K562 (cell line): ENCODE data around the gene CHRM1. TPM values are rescaled to one million over a fixed set of nuclear protein-coding genes. Genes with fewer than 3 reads are reported as not detected.

ENCODE experiments used
- ATAC-seq: fragments of 200-7000 bp; cut with Tn5 transposase; 3 replicates; pipeline ENCODE4 v1.9.1; 2020; ENCODE audit warnings: moderate library complexity
- BruUV-seq: library from RNA; stranded (reverse); fragments of 400-500 nt; replicated peaks from 2 replicates; lab custom pipeline; 2021; lab: Mats Ljungman, UMichigan
- CTCF ChIA-PET: fragments of 300-600 bp; formaldehyde crosslinking; extraction: SDS; loops from one replicate; lab custom pipeline; 2021; ENCODE audit warnings: low intra/inter-chr PET ratio; lab: Yijun Ruan, JAX
- POLR2A ChIA-PET: fragments of 300-600, 350-650 bp; sonication (Branson Sonifier 250); formaldehyde crosslinking; extraction: SDS; loops from one replicate; lab custom pipeline; 2021; ENCODE audit warnings: antibody characterized with exemption, inconsistent platforms; lab: Yijun Ruan, JAX
- DNase-seq, 4 experiments: peaks; one replicate each; pipeline versions ENCODE4 v3.0.0 to v3.0.0-alpha.2; 2011 to 2018; ENCODE audit warnings: low spot score in 3 of 4, mixed read lengths in 3 of 4; ENCODE audit errors: extremely low read depth in 1 of 4
- FAIRE-seq: peaks from 2 replicates; lab custom pipeline; 2011; peaks lifted over from hg19 to GRCh38; lab: Jason Lieb, UNC
- H2AFZ ChIP-seq: 2 replicates; pipeline ENCODE4 v1.6.0; 2011; ENCODE audit warnings: low read depth, low read length, control low read depth, inconsistent platforms
- H3K27ac ChIP-seq: fragments of 200-600 bp; 3 replicates; pipeline ENCODE4 v1.8.0; 2011; ENCODE audit warnings: low read depth, mild to moderate bottlenecking, control low read depth, inconsistent platforms, low read length, moderate library complexity, mixed read lengths; ENCODE audit errors: extremely low read depth
- H3K27me3 ChIP-seq, 2 experiments: fragments of 300-600 bp in 1 of 2; 2 replicates in 1 of 2; 3 replicates in 1 of 2; pipeline versions ENCODE4 v1.6.0 to v1.8.0; 2011; ENCODE audit warnings: inconsistent platforms in 2 of 2, low read length in 2 of 2, mild to moderate bottlenecking in 1 of 2, mixed read lengths in 1 of 2, moderate library complexity in 1 of 2; ENCODE audit not compliant: control insufficient read depth in 2 of 2, insufficient read depth in 2 of 2
- H3K36me3 ChIP-seq: fragments of 300-600 bp; 3 replicates; pipeline ENCODE4 v1.8.0; 2011; ENCODE audit warnings: mild to moderate bottlenecking, low read length, inconsistent platforms; ENCODE audit not compliant: control insufficient read depth, insufficient read depth
- H3K4me1 ChIP-seq, 2 experiments: fragments of 200-600 bp in 1 of 2; replicated peaks in 1 of 2; 2 replicates in 1 of 2; 3 replicates in 1 of 2; pipeline versions ENCODE4 v1.5.1 to v1.8.0; 2011; ENCODE audit warnings: inconsistent platforms in 2 of 2, low read length in 2 of 2, mild to moderate bottlenecking in 1 of 2, mixed read lengths in 1 of 2, moderate library complexity in 1 of 2; ENCODE audit not compliant: control insufficient read depth in 2 of 2, insufficient read depth in 2 of 2
- H3K4me2 ChIP-seq: 2 replicates; pipeline ENCODE4 v1.6.1; 2011; ENCODE audit warnings: low read length, control low read depth, inconsistent platforms, mixed read lengths; ENCODE audit not compliant: insufficient read depth
- H3K4me3 ChIP-seq: fragments of 200-600 bp; sonication (generic), shearing (Covaris generic); 2 replicates; pipeline ENCODE4 v1.5.1; 2016; ENCODE audit warnings: control low read depth, inconsistent platforms
- H3K79me2 ChIP-seq: fragments of 200-600 bp; 3 replicates; pipeline ENCODE4 v1.8.0; 2011; ENCODE audit warnings: low read length, inconsistent platforms; ENCODE audit not compliant: control insufficient read depth, insufficient read depth
- H3K9ac ChIP-seq, 2 experiments: 2 replicates each; pipeline versions ENCODE4 v1.6.0 to v1.6.1; 2011; ENCODE audit warnings: low read depth in 2 of 2, low read length in 2 of 2, control low read depth in 1 of 2, inconsistent platforms in 1 of 2, mild to moderate bottlenecking in 1 of 2, mixed read lengths in 1 of 2; ENCODE audit not compliant: insufficient read depth in 1 of 2
- H3K9me1 ChIP-seq: one replicate; pipeline ENCODE4 v1.6.0; 2011; ENCODE audit warnings: inconsistent platforms, mild to moderate bottlenecking, low read length, moderate library complexity; ENCODE audit not compliant: control insufficient read depth, insufficient read depth
- H3K9me3 ChIP-seq: replicated peaks from 2 replicates; pipeline ENCODE4 v1.5.1; 2011; ENCODE audit warnings: low read depth, low read length, inconsistent platforms; ENCODE audit not compliant: control insufficient read depth, insufficient read depth
- H4K20me1 ChIP-seq: replicated peaks from 2 replicates; pipeline ENCODE4 v1.6.1; 2011; ENCODE audit warnings: low read length, inconsistent platforms, mixed read lengths; ENCODE audit not compliant: control insufficient read depth, insufficient read depth
- EP300 ChIP-seq: IDR thresholded peaks from 2 replicates; pipeline ENCODE4 v1.6.1; 2012; ENCODE audit warnings: low read length, improper control_type of control experiment
- FOXP4 ChIP-seq: sonication (generic); formaldehyde crosslinking; IDR thresholded peaks from 2 replicates; pipeline ENCODE4 v1.8.0; 2022; ENCODE audit warnings: mild to moderate bottlenecking, missing genetic modification reagents, borderline replicate concordance
- GATAD2A ChIP-seq: fragments of 450-650 bp; IDR thresholded peaks from 2 replicates; pipeline ENCODE4 v1.6.1; 2017
- KAT2B ChIP-seq: IDR thresholded peaks from one replicate; pipeline ENCODE4 v1.6.1; 2012; ENCODE audit warnings: low read depth, mild to moderate bottlenecking, control low read depth, inconsistent platforms, low read length, moderate library complexity
- KDM5B ChIP-seq: fragments of 200-600 bp; sonication (generic); IDR thresholded peaks from 2 replicates; pipeline ENCODE4 v1.6.1; 2012; ENCODE audit warnings: low read depth, mild to moderate bottlenecking, moderate library complexity, low read length, control low read depth, inconsistent platforms; ENCODE audit not compliant: insufficient replicate concordance
- NUFIP1 ChIP-seq: fragments of 450-650 bp; IDR thresholded peaks from 2 replicates; pipeline ENCODE4 v1.6.1; 2018; ENCODE audit not compliant: partially characterized antibody
- POLR2A ChIP-seq: fragments of 450-650 bp; conservative IDR thresholded peaks from 2 replicates; pipeline ENCODE4 v1.6.1; 2016
- POLR2AphosphoS5 ChIP-seq: IDR thresholded peaks from 2 replicates; pipeline ENCODE4 v1.6.1; 2011; ENCODE audit warnings: mild to moderate bottlenecking, low read depth, low read length, moderate library complexity; ENCODE audit not compliant: control insufficient read depth, insufficient read depth
- PTRF ChIP-seq: fragments of 450-650 bp; IDR thresholded peaks from 2 replicates; pipeline ENCODE4 v1.6.1; 2016; ENCODE audit warnings: mild to moderate bottlenecking, missing genetic modification characterization, missing compliant biosample characterization
- RBFOX2 ChIP-seq: fragments of 200-400 bp; formaldehyde crosslinking; IDR thresholded peaks from 2 replicates; pipeline ENCODE4 v1.6.1; 2017; ENCODE audit warnings: low read depth, mild to moderate bottlenecking, low read length, moderate library complexity
- SAFB2 ChIP-seq: fragments of 200-400 bp; formaldehyde crosslinking; IDR thresholded peaks from 2 replicates; pipeline ENCODE4 v1.6.1; 2018; ENCODE audit warnings: borderline replicate concordance, low read length, low read depth, moderate library complexity; ENCODE audit not compliant: severe bottlenecking
- SIN3A ChIP-seq, 2 experiments: fragments of 150-350 bp in 1 of 2; IDR thresholded peaks; 2 replicates each; pipeline ENCODE4 v1.6.1; 2011 to 2016; ENCODE audit warnings: borderline replicate concordance in 2 of 2, low read depth in 2 of 2, low read length in 2 of 2, mild to moderate bottlenecking in 2 of 2, moderate library complexity in 2 of 2; ENCODE audit not compliant: control insufficient read depth in 1 of 2
- SIRT6 ChIP-seq: IDR thresholded peaks from one replicate; pipeline ENCODE4 v1.6.1; 2012; ENCODE audit warnings: low read depth, mild to moderate bottlenecking, control low read depth, inconsistent platforms, low read length, moderate library complexity
- SUPT5H ChIP-seq: fragments of 450-650 bp; IDR thresholded peaks from 2 replicates; pipeline ENCODE4 v1.6.1; 2016
- ZNF175 ChIP-seq: fragments of 200-800 bp; sonication (Bioruptor generic); IDR thresholded peaks from 2 replicates; pipeline ENCODE4 v1.6.1; 2016; ENCODE audit warnings: low read depth, mild to moderate bottlenecking, missing genetic modification characterization, missing compliant biosample characterization
- ZNF431 ChIP-seq: sonication (generic); formaldehyde crosslinking; IDR thresholded peaks from 2 replicates; pipeline ENCODE4 v1.8.0; 2022; ENCODE audit warnings: mild to moderate bottlenecking, missing genetic modification reagents
- ZNF696 ChIP-seq: fragments of 250-450 bp; sonication (Bioruptor Pico); conservative IDR thresholded peaks from 2 replicates; pipeline ENCODE4 v1.4.0; 2020; ENCODE audit warnings: mild to moderate bottlenecking, moderate library complexity
- WGBS: fragments of 100-300 bp; shearing (Covaris generic); methylation state at CpG from one replicate; pipeline ENCODE4 v1.1.6; 2016; ENCODE audit warnings: low coverage, mixed read lengths; ENCODE audit not compliant: insufficient coverage; ENCODE audit errors: missing lambda C conversion rate; 5-methylcytosine and 5-hydroxymethylcytosine counted together
- in situ Hi-C: fragments of 300-500 bp; cut with MboI; formaldehyde crosslinking; loops from 4 replicates; pipeline ENCODE4 v1.15.0; 2018; ENCODE audit warnings: inconsistent platforms, mixed read lengths
- intact Hi-C: fragments of 100-400 bp; cut with micrococcal nuclease; formaldehyde crosslinking; loops from 2 replicates; pipeline ENCODE4 v1.14.2; 2022
- polyA plus RNA-seq, 8 experiments: library from polyadenylated mRNA; depleted of rRNA in 4 of 8; stranded (reverse) in 5 of 8; unstranded in 3 of 8; fragments of >200 nt; fragmentation: Nextera tagmentation in 2 of 8; fragmentation: Illumina TruSeq in 1 of 8; extraction: Ambion mirVana in 2 of 8; extraction: Trizol in 1 of 8; gene quantifications; 2 replicates each; pipeline versions ENCODE4 v1.2.1 to v1.2.3, GENCODE V29; 2011 to 2014; ENCODE audit warnings: inconsistent platforms in 1 of 8, missing spikeins in 1 of 8
- total RNA-seq, 7 experiments: library from RNA; depleted of rRNA in 6 of 7; stranded (reverse); fragments of >200 nt in 6 of 7; fragmentation: Illumina TruSeq in 2 of 7; extraction: Trizol in 2 of 7; gene quantifications; 2 replicates each; pipeline versions ENCODE4 v1.2.1 to v1.2.3, GENCODE V29; 2011 to 2021; ENCODE audit warnings: low replicate concordance in 1 of 7
- TF ChIP-seq, protein P1 (sequence below): fragments of 450-650 bp; formaldehyde crosslinking; IDR thresholded peaks from 2 replicates; pipeline ENCODE4 v1.4.0; 2022; ENCODE audit warnings: missing genetic modification characterization
- TF ChIP-seq, protein P2 (sequence below): sonication (generic); formaldehyde crosslinking; IDR thresholded peaks from 2 replicates; pipeline ENCODE4 v1.8.0; 2022; ENCODE audit warnings: mild to moderate bottlenecking, missing genetic modification reagents

The CHRM1 gene
- total and polyA plus RNA-seq, 9 of the 15 experiments (the other 6 are each of a cell fraction or from before 2014, with no cell fraction given) = not detected

DNA sequence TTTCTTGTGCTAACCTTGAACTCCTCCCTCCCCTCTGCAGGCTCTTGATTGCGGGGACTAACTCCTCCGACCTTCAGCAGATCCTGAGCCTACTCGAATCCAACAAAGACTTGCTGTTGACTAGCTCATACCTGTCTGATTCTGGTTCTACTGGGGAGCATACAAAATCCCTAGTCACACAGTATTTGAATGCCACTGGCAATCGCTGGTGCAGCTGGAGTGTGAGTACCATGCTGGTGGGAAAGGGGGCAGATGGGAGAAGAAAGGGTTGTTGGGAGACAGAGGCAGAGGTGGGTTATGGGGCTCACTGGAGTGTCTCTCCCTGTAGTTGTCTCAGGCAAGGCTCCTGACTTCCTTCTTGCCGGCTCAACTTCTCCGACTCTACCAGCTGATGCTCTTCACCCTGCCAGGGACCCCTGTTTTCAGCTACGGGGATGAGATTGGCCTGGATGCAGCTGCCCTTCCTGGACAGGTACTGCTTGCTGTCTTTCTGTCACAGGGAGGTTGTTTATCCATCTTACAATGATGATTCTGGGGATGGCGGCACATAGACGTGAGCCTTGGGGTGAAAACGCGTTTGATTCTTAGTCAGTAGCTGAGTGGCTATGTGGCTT, 35.9 kb downstream of the CHRM1 start:
- BruUV-seq = no TSS peak
- peaks cover 72% of the 10 kb centered on the region for H3K79me2 ChIP-seq
- no peak for DNase-seq
- H3K9ac ChIP-seq = peak overlapping the region; percentile 22 to 81; a peak in 3 of 4 replicates
- peaks cover 2% of the 10 kb centered on the region for H3K9me1 ChIP-seq
- no peaks in the 10 kb centered on the region for H3K9me3 ChIP-seq
- 86% methylated on average over 11 of the region's 11 CpGs for WGBS
- ChIA-PET POLR2A (interaction anchor here (0.6 to 13.1 kb wide), 13 partner anchors 8 to 219 kb away, joined by 3 to 180 read pairs (median 5); partner anchors contain the start of genes TMEM179B and WDR74), CTCF (interaction anchor here (0.9 kb wide), 1 partner anchor 99 kb away, joined by 4 read pairs; no protein-coding TSS in a partner anchor)
- intact Hi-C loops = loop anchor here (10.0 kb wide), 1 partner anchor 290 kb away; the partner anchor contains the start of gene TUT1
- no peaks in the 10 kb centered on the region for H3K27me3 ChIP-seq
- no peak for FAIRE-seq
- H3K4me2 ChIP-seq = peak overlapping the region; percentile 73
- H3K4me3 ChIP-seq = 0 out of 2 replicates have a peak overlapping the region, but pooled peaks have one; percentile 7
- peak overlapping the region; percentile 43; the same call in 1 of the 3 replicates for H3K27ac ChIP-seq
- peaks cover 63% of the 10 kb centered on the region for H4K20me1 ChIP-seq
- no peak overlapping the region for H2AFZ ChIP-seq
- H3K36me3 ChIP-seq = peaks cover 83% of the 10 kb centered on the region
- no peak for ATAC-seq
- in situ Hi-C loops = no loop called here
- H3K4me1 ChIP-seq = peaks cover 60 to 64% of the 10 kb centered on the region in 2 experiments
- TF ChIP-seq GATAD2A (no peak), EP300 (no peak), SIN3A (IDR thresholded peaks at IDR 0.05; ENCODE audit: borderline replicate concordance in 2 of 2, control insufficient read depth in 1 of 2, low read depth in 2 of 2, low read length in 2 of 2) (no peak), PTRF (tag) (no peak), SUPT5H (peak; percentile 44; the same call in 1 of the 2 replicates), RBFOX2 (0 out of 2 replicates have a peak, but pooled peaks have one; percentile 24), SAFB2 (no peak), KDM5B (no peak), NUFIP1 (no peak), KAT2B (no peak), ZNF696 (CRISPR knock-in tag) (no peak), ZNF175 (CRISPR knock-in tag) (no peak), POLR2AphosphoS5 (peak; percentile 56; the same call in 1 of the 2 replicates), ZNF431 (CRISPR knock-in tag) (0 out of 2 replicates have a peak, but pooled peaks have one; percentile 39), SIRT6 (peak; percentile 68), FOXP4 (CRISPR knock-in tag) (no peak), POLR2A (no peak)
- TF ChIP-seq, protein P1, sequence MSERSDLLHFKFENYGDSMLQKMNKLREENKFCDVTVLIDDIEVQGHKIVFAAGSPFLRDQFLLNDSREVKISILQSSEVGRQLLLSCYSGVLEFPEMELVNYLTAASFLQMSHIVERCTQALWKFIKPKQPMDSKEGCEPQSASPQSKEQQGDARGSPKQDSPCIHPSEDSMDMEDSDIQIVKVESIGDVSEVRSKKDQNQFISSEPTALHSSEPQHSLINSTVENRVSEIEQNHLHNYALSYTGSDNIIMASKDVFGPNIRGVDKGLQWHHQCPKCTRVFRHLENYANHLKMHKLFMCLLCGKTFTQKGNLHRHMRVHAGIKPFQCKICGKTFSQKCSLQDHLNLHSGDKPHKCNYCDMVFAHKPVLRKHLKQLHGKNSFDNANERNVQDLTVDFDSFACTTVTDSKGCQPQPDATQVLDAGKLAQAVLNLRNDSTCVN = no peak
- TF ChIP-seq, protein P2, sequence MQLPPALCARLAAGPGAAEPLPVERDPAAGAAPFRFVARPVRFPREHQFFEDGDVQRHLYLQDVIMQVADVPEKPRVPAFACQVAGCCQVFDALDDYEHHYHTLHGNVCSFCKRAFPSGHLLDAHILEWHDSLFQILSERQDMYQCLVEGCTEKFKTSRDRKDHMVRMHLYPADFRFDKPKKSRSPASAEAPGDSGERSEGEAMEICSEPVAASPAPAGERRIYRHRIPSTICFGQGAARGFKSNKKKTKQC = no peak
